ENCODE data around the gene FAM72D.
"Not testable (repeated sequence)": the region's sequence is repeated elsewhere in the genome, so short reads cannot be mapped to it uniquely, and the experiment has no call there.

DNA sequence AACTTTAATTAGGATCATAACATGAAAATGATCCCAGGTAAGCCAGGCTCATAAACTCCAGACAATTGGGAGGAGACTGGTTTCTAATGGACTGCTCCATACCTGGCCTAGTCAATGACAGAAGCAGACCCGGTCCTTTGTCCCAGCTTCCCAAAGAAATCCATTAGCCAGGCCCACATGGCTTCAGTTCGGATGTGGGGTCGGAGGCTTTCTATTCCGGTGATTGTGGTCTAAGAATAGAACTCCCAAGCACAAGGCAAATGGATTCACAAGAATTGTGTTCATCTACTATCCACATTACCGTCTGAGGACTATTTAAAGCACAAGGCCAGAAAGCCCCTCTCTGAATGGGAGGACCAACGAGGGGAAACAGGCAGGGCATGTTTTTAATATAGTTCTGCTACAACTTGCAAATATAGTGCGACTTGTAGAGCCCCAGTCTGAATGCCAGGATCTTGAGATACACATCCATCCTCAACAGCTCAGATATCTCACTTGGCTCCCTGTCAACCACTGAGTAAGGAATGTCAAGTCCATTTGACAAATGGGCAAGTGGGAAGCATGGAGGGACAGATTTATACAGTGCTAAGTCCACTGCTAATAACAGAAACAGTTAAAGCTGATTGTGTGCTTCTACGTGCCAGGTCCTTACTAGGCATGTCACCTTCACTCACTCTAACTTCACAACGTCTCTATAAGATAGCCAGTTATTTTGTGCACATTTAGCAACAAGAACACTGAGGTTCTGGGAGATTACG, 43.6 kb upstream of the FAM72D start:
- TF ChIP-seq, protein P1, sequence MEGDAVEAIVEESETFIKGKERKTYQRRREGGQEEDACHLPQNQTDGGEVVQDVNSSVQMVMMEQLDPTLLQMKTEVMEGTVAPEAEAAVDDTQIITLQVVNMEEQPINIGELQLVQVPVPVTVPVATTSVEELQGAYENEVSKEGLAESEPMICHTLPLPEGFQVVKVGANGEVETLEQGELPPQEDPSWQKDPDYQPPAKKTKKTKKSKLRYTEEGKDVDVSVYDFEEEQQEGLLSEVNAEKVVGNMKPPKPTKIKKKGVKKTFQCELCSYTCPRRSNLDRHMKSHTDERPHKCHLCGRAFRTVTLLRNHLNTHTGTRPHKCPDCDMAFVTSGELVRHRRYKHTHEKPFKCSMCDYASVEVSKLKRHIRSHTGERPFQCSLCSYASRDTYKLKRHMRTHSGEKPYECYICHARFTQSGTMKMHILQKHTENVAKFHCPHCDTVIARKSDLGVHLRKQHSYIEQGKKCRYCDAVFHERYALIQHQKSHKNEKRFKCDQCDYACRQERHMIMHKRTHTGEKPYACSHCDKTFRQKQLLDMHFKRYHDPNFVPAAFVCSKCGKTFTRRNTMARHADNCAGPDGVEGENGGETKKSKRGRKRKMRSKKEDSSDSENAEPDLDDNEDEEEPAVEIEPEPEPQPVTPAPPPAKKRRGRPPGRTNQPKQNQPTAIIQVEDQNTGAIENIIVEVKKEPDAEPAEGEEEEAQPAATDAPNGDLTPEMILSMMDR (conservative IDR thresholded peaks at IDR 0.05; ENCODE audit: low read length) = not testable (repeated sequence)
- TF ChIP-seq EZH2phosphoT487 (IDR thresholded peaks at IDR 0.05; ENCODE audit: borderline replicate concordance, low read depth, low read length) = not testable (repeated sequence)

Data from OCI-LY7 (cell line).